Panc1 (cell line): ENCODE measurements around the gene POLD1.

Experiments
- POLR2AphosphoS5 ChIP-seq: IDR thresholded peaks from 2 replicates; pipeline ENCODE4 v1.6.1; 2012; ENCODE audit warnings: mild to moderate bottlenecking, low read depth, low read length, moderate library complexity
- REST ChIP-seq, 2 experiments: IDR thresholded peaks; 2 replicates each; pipeline ENCODE4 v1.6.1; 2011 to 2012; ENCODE audit warnings: low read depth in 2 of 2, control low read depth in 1 of 2, low read length in 1 of 2, mild to moderate bottlenecking in 1 of 2, moderate library complexity in 1 of 2; ENCODE audit not compliant: insufficient read depth in 1 of 2
- SIN3A ChIP-seq: IDR thresholded peaks from 2 replicates; pipeline ENCODE4 v1.6.1; 2012; ENCODE audit warnings: low read depth, mild to moderate bottlenecking, low read length, moderate library complexity, borderline replicate concordance; ENCODE audit not compliant: insufficient read depth
- TCF7L2 ChIP-seq: IDR thresholded peaks from 2 replicates; pipeline ENCODE4 v1.6.1; 2011; ENCODE audit warnings: mild to moderate bottlenecking, low read depth, low read length, inconsistent platforms
- TF ChIP-seq, protein P1 (sequence below): fragments of 450-650 bp; IDR thresholded peaks from 2 replicates; pipeline ENCODE4 v1.5.1; 2017; ENCODE audit warnings: mild to moderate bottlenecking

GRCh38 chr19:50387176-50387867 is 3.2 kb downstream of the POLD1 start:
- TF ChIP-seq, protein P1, sequence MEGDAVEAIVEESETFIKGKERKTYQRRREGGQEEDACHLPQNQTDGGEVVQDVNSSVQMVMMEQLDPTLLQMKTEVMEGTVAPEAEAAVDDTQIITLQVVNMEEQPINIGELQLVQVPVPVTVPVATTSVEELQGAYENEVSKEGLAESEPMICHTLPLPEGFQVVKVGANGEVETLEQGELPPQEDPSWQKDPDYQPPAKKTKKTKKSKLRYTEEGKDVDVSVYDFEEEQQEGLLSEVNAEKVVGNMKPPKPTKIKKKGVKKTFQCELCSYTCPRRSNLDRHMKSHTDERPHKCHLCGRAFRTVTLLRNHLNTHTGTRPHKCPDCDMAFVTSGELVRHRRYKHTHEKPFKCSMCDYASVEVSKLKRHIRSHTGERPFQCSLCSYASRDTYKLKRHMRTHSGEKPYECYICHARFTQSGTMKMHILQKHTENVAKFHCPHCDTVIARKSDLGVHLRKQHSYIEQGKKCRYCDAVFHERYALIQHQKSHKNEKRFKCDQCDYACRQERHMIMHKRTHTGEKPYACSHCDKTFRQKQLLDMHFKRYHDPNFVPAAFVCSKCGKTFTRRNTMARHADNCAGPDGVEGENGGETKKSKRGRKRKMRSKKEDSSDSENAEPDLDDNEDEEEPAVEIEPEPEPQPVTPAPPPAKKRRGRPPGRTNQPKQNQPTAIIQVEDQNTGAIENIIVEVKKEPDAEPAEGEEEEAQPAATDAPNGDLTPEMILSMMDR, result no peak
- TF ChIP-seq TCF7L2 (no peak), POLR2AphosphoS5 (no peak), REST (IDR thresholded peaks at IDR 0.05; ENCODE audit: insufficient read depth in 1 of 2, low read depth in 2 of 2, low read length in 1 of 2) (no peak), SIN3A (no peak)
